Esophagus squamous epithelium (tissue), 4 donors: Measurements from ENCODE around the gene RBM19.
A peak's percentile ranks its signal among the peaks of the same experiment; 100 is the strongest.

ENCODE experiments used
- POLR2A ChIP-seq, 4 donors: fragments of 450-650 bp; IDR thresholded peaks; one replicate each; pipeline ENCODE4 v1.6.1; 2017; ENCODE audit warnings: antibody characterized with exemption in 4 of 4, mild to moderate bottlenecking in 4 of 4, moderate library complexity in 3 of 4
- TF ChIP-seq, protein P1 (sequence below), 6 experiments: fragments of 450-650 bp in 4 of 6; fragments of 200-600 bp in 2 of 6; sonication (generic) in 2 of 6; IDR thresholded peaks; one replicate each; pipeline ENCODE4 v1.5.1; 2016 to 2019; ENCODE audit warnings: antibody characterized with exemption in 6 of 6, mild to moderate bottlenecking in 4 of 6, moderate library complexity in 4 of 6

DNA sequence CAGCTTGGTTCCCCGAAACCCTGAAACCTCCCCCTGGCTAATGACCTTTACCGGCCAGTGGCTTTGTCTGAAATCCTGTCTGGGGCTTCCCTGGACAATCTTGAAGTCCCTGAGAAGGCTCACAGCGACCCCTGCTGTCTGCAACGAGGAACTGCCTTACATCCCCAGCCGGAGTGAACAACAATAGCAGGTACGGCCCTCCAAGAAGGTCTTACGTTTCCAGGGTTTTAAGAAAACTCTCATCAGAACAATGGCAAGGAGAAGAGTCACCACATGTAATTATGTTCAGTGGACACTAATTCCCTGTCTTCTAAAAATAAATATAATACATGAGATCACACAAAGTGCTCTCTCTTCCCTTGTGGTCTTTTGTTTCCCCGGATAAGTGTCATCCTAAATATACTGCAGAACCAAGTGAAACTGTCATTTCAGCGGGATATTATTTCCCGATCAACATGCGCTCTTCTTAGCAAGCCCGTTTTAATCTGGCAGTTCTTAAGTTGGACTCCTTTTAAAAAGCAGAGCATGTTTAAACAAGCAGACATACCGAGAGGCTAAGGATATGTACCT is 53.3 kb downstream of the RBM19 start:
- TF ChIP-seq, protein P1, sequence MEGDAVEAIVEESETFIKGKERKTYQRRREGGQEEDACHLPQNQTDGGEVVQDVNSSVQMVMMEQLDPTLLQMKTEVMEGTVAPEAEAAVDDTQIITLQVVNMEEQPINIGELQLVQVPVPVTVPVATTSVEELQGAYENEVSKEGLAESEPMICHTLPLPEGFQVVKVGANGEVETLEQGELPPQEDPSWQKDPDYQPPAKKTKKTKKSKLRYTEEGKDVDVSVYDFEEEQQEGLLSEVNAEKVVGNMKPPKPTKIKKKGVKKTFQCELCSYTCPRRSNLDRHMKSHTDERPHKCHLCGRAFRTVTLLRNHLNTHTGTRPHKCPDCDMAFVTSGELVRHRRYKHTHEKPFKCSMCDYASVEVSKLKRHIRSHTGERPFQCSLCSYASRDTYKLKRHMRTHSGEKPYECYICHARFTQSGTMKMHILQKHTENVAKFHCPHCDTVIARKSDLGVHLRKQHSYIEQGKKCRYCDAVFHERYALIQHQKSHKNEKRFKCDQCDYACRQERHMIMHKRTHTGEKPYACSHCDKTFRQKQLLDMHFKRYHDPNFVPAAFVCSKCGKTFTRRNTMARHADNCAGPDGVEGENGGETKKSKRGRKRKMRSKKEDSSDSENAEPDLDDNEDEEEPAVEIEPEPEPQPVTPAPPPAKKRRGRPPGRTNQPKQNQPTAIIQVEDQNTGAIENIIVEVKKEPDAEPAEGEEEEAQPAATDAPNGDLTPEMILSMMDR (IDR thresholded peaks at IDR 0.05), result peak; percentile 52 to 90 (median 86)
- no peak for TF ChIP-seq POLR2A (IDR thresholded peaks at IDR 0.05)
